SK-N-SH (cell line): ENCODE results near the gene TANC1. TPM values are rescaled to one million over a fixed set of nuclear protein-coding genes. Genes with fewer than 3 reads are reported as not detected.

Experiments
- CTCF ChIA-PET: fragments of 300-600, 350-600 bp; formaldehyde crosslinking; extraction: SDS; loops from one replicate; lab custom pipeline; 2021; lab: Yijun Ruan, JAX
- POLR2A ChIA-PET: fragments of 350-600 bp; sonication (Branson Sonifier 250); formaldehyde crosslinking; extraction: SDS; loops from one replicate; lab custom pipeline; 2020; ENCODE audit warnings: antibody characterized with exemption, inconsistent platforms; lab: Yijun Ruan, JAX
- DNase-seq: peaks from one replicate; pipeline ENCODE4 v3.0.0; 2012
- H2AFZ ChIP-seq: fragments of 200-600 bp; sonication (generic); 2 replicates; pipeline ENCODE4 v1.8.1; 2016; ENCODE audit warnings: antibody characterized with exemption, mild to moderate bottlenecking, low read depth
- H3F3A ChIP-seq: fragments of 200-600 bp; sonication (generic); replicated peaks from 2 replicates; pipeline ENCODE3; 2016; ENCODE audit warnings: antibody characterized with exemption, mild to moderate bottlenecking; ENCODE audit not compliant: insufficient read depth
- H3K27ac ChIP-seq, 2 experiments: fragments of 200-500 bp in 1 of 2; fragments of 200-600 bp in 1 of 2; sonication (Bioruptor generic) in 1 of 2; sonication (generic), shearing (Covaris generic) in 1 of 2; 2 replicates each; pipeline versions ENCODE4 v1.5.1 to v1.6.1; 2014 to 2016; ENCODE audit warnings: low read depth in 2 of 2, inconsistent platforms in 1 of 2, low read length in 1 of 2, mild to moderate bottlenecking in 1 of 2, mixed read lengths in 1 of 2
- H3K27me3 ChIP-seq: fragments of 200-600 bp; sonication (generic), shearing (Covaris generic); 2 replicates; pipeline ENCODE4 v1.6.1; 2016; ENCODE audit warnings: mixed run types; ENCODE audit not compliant: insufficient read depth
- H3K36me3 ChIP-seq, 2 experiments: fragments of 200-500 bp in 1 of 2; fragments of 200-600 bp in 1 of 2; sonication (Bioruptor generic) in 1 of 2; sonication (generic) in 1 of 2; replicated peaks in 1 of 2; 2 replicates each; pipeline versions ENCODE3 to v1.5.1; 2014 to 2016; ENCODE audit warnings: low read length in 1 of 2, mild to moderate bottlenecking in 1 of 2; ENCODE audit not compliant: insufficient read depth in 2 of 2, control insufficient read depth in 1 of 2
- H3K4me1 ChIP-seq, 2 experiments: fragments of 200-500 bp in 1 of 2; fragments of 200-600 bp in 1 of 2; sonication (Bioruptor generic) in 1 of 2; sonication (generic), shearing (Covaris generic) in 1 of 2; 2 replicates each; pipeline versions ENCODE4 v1.5.1 to v1.6.1; 2014 to 2016; ENCODE audit warnings: low read depth in 1 of 2, low read length in 1 of 2, mixed run types in 1 of 2; ENCODE audit not compliant: insufficient read depth in 2 of 2, control insufficient read depth in 1 of 2
- H3K4me2 ChIP-seq: fragments of 200-600 bp; sonication (generic), shearing (Covaris generic); 2 replicates; pipeline ENCODE4 v1.6.1; 2017; ENCODE audit warnings: mixed run types
- H3K4me3 ChIP-seq, 2 experiments: fragments of 200-500 bp in 1 of 2; fragments of 200-600 bp in 1 of 2; sonication (Bioruptor generic) in 1 of 2; sonication (generic), shearing (Covaris generic) in 1 of 2; 2 replicates each; pipeline versions ENCODE4 v1.5.1 to v1.8.1; 2014 to 2016; ENCODE audit warnings: low read depth in 2 of 2, inconsistent platforms in 1 of 2, low read length in 1 of 2, mild to moderate bottlenecking in 1 of 2, mixed read lengths in 1 of 2, moderate library complexity in 1 of 2
- H3K79me2 ChIP-seq: fragments of 200-600 bp; sonication (generic); 2 replicates; pipeline ENCODE4 v1.8.1; 2017; ENCODE audit warnings: mild to moderate bottlenecking; ENCODE audit not compliant: insufficient read depth
- H3K9ac ChIP-seq: fragments of 200-600 bp; sonication (generic); 2 replicates; pipeline ENCODE4 v1.6.1; 2017; ENCODE audit warnings: mixed run types
- H3K9me2 ChIP-seq: fragments of 200-600 bp; sonication (generic); 2 replicates; pipeline ENCODE4 v1.6.1; 2017; ENCODE audit warnings: mixed run types
- H3K9me3 ChIP-seq: fragments of 200-600 bp; sonication (generic); 2 replicates; pipeline ENCODE4 v1.6.1; 2017; ENCODE audit warnings: mixed run types, mild to moderate bottlenecking, moderate library complexity
- H4K20me1 ChIP-seq: fragments of 200-600 bp; sonication (generic); 2 replicates; pipeline ENCODE4 v1.6.1; 2017; ENCODE audit warnings: mild to moderate bottlenecking, mixed run types; ENCODE audit not compliant: insufficient read depth
- CHD2 ChIP-seq: fragments of 150-350 bp; IDR thresholded peaks from 2 replicates; pipeline ENCODE4 v1.6.1; 2018; ENCODE audit warnings: low read length; ENCODE audit not compliant: partially characterized antibody
- FOSL2 ChIP-seq: IDR thresholded peaks from 2 replicates; pipeline ENCODE4 v1.4.0; 2012; ENCODE audit warnings: low read depth, mild to moderate bottlenecking, moderate library complexity, borderline replicate concordance
- FOXJ3 ChIP-seq: sonication (generic); formaldehyde crosslinking; IDR thresholded peaks from 2 replicates; pipeline ENCODE4 v1.5.1; 2020; ENCODE audit warnings: mild to moderate bottlenecking, missing genetic modification reagents
- RCOR1 ChIP-seq: fragments of 150-350 bp; IDR thresholded peaks from 2 replicates; pipeline ENCODE4 v1.6.1; 2017; ENCODE audit warnings: antibody characterized with exemption, low read length
- RXRA ChIP-seq: IDR thresholded peaks from 2 replicates; pipeline ENCODE4 v1.4.0; 2012; ENCODE audit warnings: low read depth, mild to moderate bottlenecking, borderline replicate concordance
- TAF1 ChIP-seq: IDR thresholded peaks from 2 replicates; pipeline ENCODE4 v1.6.1; 2012; ENCODE audit warnings: low read depth, mild to moderate bottlenecking, low read length, moderate library complexity, borderline replicate concordance
- YY1 ChIP-seq: IDR thresholded peaks from 2 replicates; pipeline ENCODE4 v1.4.0; 2012; ENCODE audit warnings: low read depth, mild to moderate bottlenecking
- whole genome bisulfite sequencing: methylation state at CpG from one replicate; pipeline ENCODE4 v1.1.6; 2017; ENCODE audit warnings: low lambda C conversion rate; 5-methylcytosine and 5-hydroxymethylcytosine counted together
- polyA plus RNA-seq, 3 experiments: library from polyadenylated mRNA; depleted of rRNA; stranded (reverse); fragments of >200 nt; gene quantifications; 2 replicates each; pipeline ENCODE4 v1.2.3, GENCODE V29; 2012
- TF ChIP-seq, protein P1 (sequence below): IDR thresholded peaks from 2 replicates; pipeline ENCODE4 v1.4.0; 2012; ENCODE audit warnings: low read depth, borderline replicate concordance
- TF ChIP-seq, protein P2 (sequence below): IDR thresholded peaks from 2 replicates; pipeline ENCODE4; 2012
- TF ChIP-seq, protein P3 (sequence below): IDR thresholded peaks from 2 replicates; pipeline ENCODE4 v1.4.0; 2012; ENCODE audit warnings: low read depth, borderline replicate concordance

The TANC1 gene
- polyA plus RNA-seq, 1 of the 3 experiments (the other 2 are of a cell fraction): 19.2 TPM

DNA sequence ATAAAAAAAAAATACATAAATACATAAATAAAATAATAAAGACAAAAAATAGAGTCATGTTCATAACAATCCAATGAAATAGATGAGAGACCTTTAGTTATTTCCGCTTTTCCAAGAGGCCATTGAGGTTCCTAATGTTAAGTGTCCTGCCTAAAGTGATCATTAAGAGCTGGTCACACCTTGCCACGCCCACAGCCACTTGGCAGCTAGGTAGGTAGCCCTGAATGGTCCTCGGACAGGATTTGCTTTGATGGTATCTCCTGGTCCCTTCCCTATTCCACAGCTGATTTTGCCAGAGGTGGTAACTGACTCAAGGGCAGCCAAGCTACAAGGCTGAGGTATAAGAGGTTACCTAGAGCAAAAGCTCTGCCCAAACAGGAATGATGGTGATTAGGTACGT is 24.5 kb upstream of the TANC1 start:
- no peak overlapping the region for H2AFZ ChIP-seq
- no peak overlapping the region for H3K4me2 ChIP-seq
- H3K9me3 ChIP-seq: no peaks in the 10 kb centered on the region
- POLR2A ChIA-PET: no interaction called here
- no peak overlapping the region for H3K27ac ChIP-seq
- no peak for TF ChIP-seq RCOR1
- TF ChIP-seq TAF1: no peak
- TF ChIP-seq, protein P1, sequence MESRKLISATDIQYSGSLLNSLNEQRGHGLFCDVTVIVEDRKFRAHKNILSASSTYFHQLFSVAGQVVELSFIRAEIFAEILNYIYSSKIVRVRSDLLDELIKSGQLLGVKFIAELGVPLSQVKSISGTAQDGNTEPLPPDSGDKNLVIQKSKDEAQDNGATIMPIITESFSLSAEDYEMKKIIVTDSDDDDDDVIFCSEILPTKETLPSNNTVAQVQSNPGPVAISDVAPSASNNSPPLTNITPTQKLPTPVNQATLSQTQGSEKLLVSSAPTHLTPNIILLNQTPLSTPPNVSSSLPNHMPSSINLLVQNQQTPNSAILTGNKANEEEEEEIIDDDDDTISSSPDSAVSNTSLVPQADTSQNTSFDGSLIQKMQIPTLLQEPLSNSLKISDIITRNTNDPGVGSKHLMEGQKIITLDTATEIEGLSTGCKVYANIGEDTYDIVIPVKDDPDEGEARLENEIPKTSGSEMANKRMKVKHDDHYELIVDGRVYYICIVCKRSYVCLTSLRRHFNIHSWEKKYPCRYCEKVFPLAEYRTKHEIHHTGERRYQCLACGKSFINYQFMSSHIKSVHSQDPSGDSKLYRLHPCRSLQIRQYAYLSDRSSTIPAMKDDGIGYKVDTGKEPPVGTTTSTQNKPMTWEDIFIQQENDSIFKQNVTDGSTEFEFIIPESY: no peak
- TF ChIP-seq, protein P2, sequence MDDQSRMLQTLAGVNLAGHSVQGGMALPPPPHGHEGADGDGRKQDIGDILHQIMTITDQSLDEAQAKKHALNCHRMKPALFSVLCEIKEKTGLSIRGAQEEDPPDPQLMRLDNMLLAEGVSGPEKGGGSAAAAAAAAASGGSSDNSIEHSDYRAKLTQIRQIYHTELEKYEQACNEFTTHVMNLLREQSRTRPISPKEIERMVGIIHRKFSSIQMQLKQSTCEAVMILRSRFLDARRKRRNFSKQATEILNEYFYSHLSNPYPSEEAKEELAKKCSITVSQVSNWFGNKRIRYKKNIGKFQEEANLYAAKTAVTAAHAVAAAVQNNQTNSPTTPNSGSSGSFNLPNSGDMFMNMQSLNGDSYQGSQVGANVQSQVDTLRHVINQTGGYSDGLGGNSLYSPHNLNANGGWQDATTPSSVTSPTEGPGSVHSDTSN: no peak
- no peak for TF ChIP-seq CHD2
- no peak for DNase-seq
- no peaks in the 10 kb centered on the region for H3K4me1 ChIP-seq
- no peak overlapping the region for H3K4me3 ChIP-seq
- no peak overlapping the region for H3K9ac ChIP-seq
- no peaks in the 10 kb centered on the region for H3K27me3 ChIP-seq
- H3K36me3 ChIP-seq: no peaks in the 10 kb centered on the region
- WGBS: 84% methylated on average over 4 of the region's 4 CpGs
- H4K20me1 ChIP-seq: no peaks in the 10 kb centered on the region
- H3K9me2 ChIP-seq: no peaks in the 10 kb centered on the region
- no peaks in the 10 kb centered on the region for H3F3A ChIP-seq
- CTCF ChIA-PET: no interaction called here
- no peaks in the 10 kb centered on the region; the same call in 1 of the 2 replicates for H3K79me2 ChIP-seq

DNA sequence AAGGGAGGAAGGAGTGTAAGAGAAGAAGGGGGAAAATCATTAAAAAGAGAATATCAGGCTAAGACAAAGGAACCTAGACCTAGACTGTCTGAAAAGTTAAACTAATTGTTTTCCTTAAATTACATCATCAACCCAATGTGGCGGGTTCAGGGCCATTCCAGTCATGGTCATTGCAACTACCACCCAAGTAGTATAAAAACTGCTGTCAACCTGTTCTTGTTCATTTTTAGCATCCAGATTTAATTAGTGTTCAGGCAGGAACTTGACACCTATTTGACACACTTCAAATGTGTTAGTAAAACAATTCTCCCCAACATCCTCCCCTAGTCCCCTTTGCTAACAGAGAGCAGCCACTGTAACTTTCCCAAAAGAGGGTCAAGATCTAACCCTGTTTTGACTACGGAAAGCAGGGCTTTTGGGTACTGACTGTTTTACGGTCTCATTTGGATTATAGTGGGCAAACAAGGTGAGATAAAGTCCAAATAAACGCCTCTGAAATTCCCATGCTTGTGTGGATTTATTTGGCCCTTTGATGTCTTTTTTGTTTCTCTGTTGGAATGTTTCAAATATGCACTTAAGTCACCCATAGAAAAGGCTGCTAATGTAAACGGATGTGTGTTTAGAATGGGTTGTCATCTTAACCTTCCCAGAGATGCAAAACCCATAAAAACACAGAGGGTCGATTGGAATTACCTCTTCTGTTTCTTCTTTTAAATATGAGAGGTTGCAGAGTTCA is 19.3 kb upstream of the TANC1 start:
- Histone ChIP-seq H3K4me3 (no peak overlapping the region), H3K9me3 (no peaks in the 10 kb centered on the region), H3K9me2 (no peaks in the 10 kb centered on the region), H3K4me1 (peaks cover 9 to 11% of the 10 kb centered on the region in 2 experiments; a peak in 3 of 4 replicates), H3K9ac (no peak overlapping the region), H3K27ac (no peak overlapping the region), H3K79me2 (no peaks in the 10 kb centered on the region), H3K4me2 (no peak overlapping the region), H3K27me3 (no peaks in the 10 kb centered on the region), H4K20me1 (no peaks in the 10 kb centered on the region), H2AFZ (no peak overlapping the region), H3F3A (peaks cover 9% of the 10 kb centered on the region), H3K36me3 (no peaks in the 10 kb centered on the region)
- DNase-seq: no peak
- TF ChIP-seq, protein P3, sequence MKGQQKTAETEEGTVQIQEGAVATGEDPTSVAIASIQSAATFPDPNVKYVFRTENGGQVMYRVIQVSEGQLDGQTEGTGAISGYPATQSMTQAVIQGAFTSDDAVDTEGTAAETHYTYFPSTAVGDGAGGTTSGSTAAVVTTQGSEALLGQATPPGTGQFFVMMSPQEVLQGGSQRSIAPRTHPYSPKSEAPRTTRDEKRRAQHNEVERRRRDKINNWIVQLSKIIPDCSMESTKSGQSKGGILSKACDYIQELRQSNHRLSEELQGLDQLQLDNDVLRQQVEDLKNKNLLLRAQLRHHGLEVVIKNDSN: no peak
- TF ChIP-seq FOXJ3 (CRISPR knock-in tag) (no peak), RXRA (no peak), YY1 (no peak), FOSL2 (no peak)
- ChIA-PET POLR2A (no interaction called here), CTCF (no interaction called here)
- WGBS: 84% methylated on average over 6 of the region's 6 CpGs
